SK-N-SH (cell line): Measurements from ENCODE around the gene CPEB2. TPM values are rescaled to one million over a fixed set of nuclear protein-coding genes. Genes with fewer than 3 reads are reported as not detected.

ENCODE experiments used
- CTCF ChIA-PET: fragments of 300-600, 350-600 bp; formaldehyde crosslinking; extraction: SDS; loops from one replicate; lab custom pipeline; 2021; lab: Yijun Ruan, JAX
- POLR2A ChIA-PET: fragments of 350-600 bp; sonication (Branson Sonifier 250); formaldehyde crosslinking; extraction: SDS; loops from one replicate; lab custom pipeline; 2020; ENCODE audit warnings: antibody characterized with exemption, inconsistent platforms; lab: Yijun Ruan, JAX
- DNase-seq: peaks from one replicate; pipeline ENCODE4 v3.0.0; 2012
- H2AFZ ChIP-seq: fragments of 200-600 bp; sonication (generic); 2 replicates; pipeline ENCODE4 v1.8.1; 2016; ENCODE audit warnings: antibody characterized with exemption, mild to moderate bottlenecking, low read depth
- H3F3A ChIP-seq: fragments of 200-600 bp; sonication (generic); replicated peaks from 2 replicates; pipeline ENCODE3; 2016; ENCODE audit warnings: antibody characterized with exemption, mild to moderate bottlenecking; ENCODE audit not compliant: insufficient read depth
- H3K27ac ChIP-seq, 2 experiments: fragments of 200-500 bp in 1 of 2; fragments of 200-600 bp in 1 of 2; sonication (Bioruptor generic) in 1 of 2; sonication (generic), shearing (Covaris generic) in 1 of 2; 2 replicates each; pipeline versions ENCODE4 v1.5.1 to v1.6.1; 2014 to 2016; ENCODE audit warnings: low read depth in 2 of 2, inconsistent platforms in 1 of 2, low read length in 1 of 2, mild to moderate bottlenecking in 1 of 2, mixed read lengths in 1 of 2
- H3K27me3 ChIP-seq: fragments of 200-600 bp; sonication (generic), shearing (Covaris generic); 2 replicates; pipeline ENCODE4 v1.6.1; 2016; ENCODE audit warnings: mixed run types; ENCODE audit not compliant: insufficient read depth
- H3K36me3 ChIP-seq, 2 experiments: fragments of 200-500 bp in 1 of 2; fragments of 200-600 bp in 1 of 2; sonication (Bioruptor generic) in 1 of 2; sonication (generic) in 1 of 2; replicated peaks in 1 of 2; 2 replicates each; pipeline versions ENCODE3 to v1.5.1; 2014 to 2016; ENCODE audit warnings: low read length in 1 of 2, mild to moderate bottlenecking in 1 of 2; ENCODE audit not compliant: insufficient read depth in 2 of 2, control insufficient read depth in 1 of 2
- H3K4me1 ChIP-seq, 2 experiments: fragments of 200-500 bp in 1 of 2; fragments of 200-600 bp in 1 of 2; sonication (Bioruptor generic) in 1 of 2; sonication (generic), shearing (Covaris generic) in 1 of 2; 2 replicates each; pipeline versions ENCODE4 v1.5.1 to v1.6.1; 2014 to 2016; ENCODE audit warnings: low read depth in 1 of 2, low read length in 1 of 2, mixed run types in 1 of 2; ENCODE audit not compliant: insufficient read depth in 2 of 2, control insufficient read depth in 1 of 2
- H3K4me2 ChIP-seq: fragments of 200-600 bp; sonication (generic), shearing (Covaris generic); 2 replicates; pipeline ENCODE4 v1.6.1; 2017; ENCODE audit warnings: mixed run types
- H3K4me3 ChIP-seq, 2 experiments: fragments of 200-500 bp in 1 of 2; fragments of 200-600 bp in 1 of 2; sonication (Bioruptor generic) in 1 of 2; sonication (generic), shearing (Covaris generic) in 1 of 2; 2 replicates each; pipeline versions ENCODE4 v1.5.1 to v1.8.1; 2014 to 2016; ENCODE audit warnings: low read depth in 2 of 2, inconsistent platforms in 1 of 2, low read length in 1 of 2, mild to moderate bottlenecking in 1 of 2, mixed read lengths in 1 of 2, moderate library complexity in 1 of 2
- H3K79me2 ChIP-seq: fragments of 200-600 bp; sonication (generic); 2 replicates; pipeline ENCODE4 v1.8.1; 2017; ENCODE audit warnings: mild to moderate bottlenecking; ENCODE audit not compliant: insufficient read depth
- H3K9ac ChIP-seq: fragments of 200-600 bp; sonication (generic); 2 replicates; pipeline ENCODE4 v1.6.1; 2017; ENCODE audit warnings: mixed run types
- H3K9me2 ChIP-seq: fragments of 200-600 bp; sonication (generic); 2 replicates; pipeline ENCODE4 v1.6.1; 2017; ENCODE audit warnings: mixed run types
- H3K9me3 ChIP-seq: fragments of 200-600 bp; sonication (generic); 2 replicates; pipeline ENCODE4 v1.6.1; 2017; ENCODE audit warnings: mixed run types, mild to moderate bottlenecking, moderate library complexity
- H4K20me1 ChIP-seq: fragments of 200-600 bp; sonication (generic); 2 replicates; pipeline ENCODE4 v1.6.1; 2017; ENCODE audit warnings: mild to moderate bottlenecking, mixed run types; ENCODE audit not compliant: insufficient read depth
- ELF1 ChIP-seq: IDR thresholded peaks from 2 replicates; pipeline ENCODE4 v1.4.0; 2012
- EZH2phosphoT487 ChIP-seq: fragments of 200-600 bp; sonication (generic); IDR thresholded peaks from 2 replicates; pipeline ENCODE4 v1.6.1; 2017; ENCODE audit warnings: low read depth, mixed run types, mild to moderate bottlenecking, antibody characterized with exemption, moderate library complexity, borderline replicate concordance
- FOSL2 ChIP-seq: IDR thresholded peaks from 2 replicates; pipeline ENCODE4 v1.4.0; 2012; ENCODE audit warnings: low read depth, mild to moderate bottlenecking, moderate library complexity, borderline replicate concordance
- FOXJ3 ChIP-seq: sonication (generic); formaldehyde crosslinking; IDR thresholded peaks from 2 replicates; pipeline ENCODE4 v1.5.1; 2020; ENCODE audit warnings: mild to moderate bottlenecking, missing genetic modification reagents
- GABPA ChIP-seq: IDR thresholded peaks from 2 replicates; pipeline ENCODE4 v1.4.0; 2012; ENCODE audit warnings: low read depth, mild to moderate bottlenecking
- JUND ChIP-seq: IDR thresholded peaks from 2 replicates; pipeline ENCODE4 v1.4.0; 2012
- MEF2A ChIP-seq: IDR thresholded peaks from 2 replicates; pipeline ENCODE4 v1.4.0; 2012; ENCODE audit warnings: low read depth, borderline replicate concordance
- RCOR1 ChIP-seq: fragments of 150-350 bp; IDR thresholded peaks from 2 replicates; pipeline ENCODE4 v1.6.1; 2017; ENCODE audit warnings: antibody characterized with exemption, low read length
- SIN3A ChIP-seq: IDR thresholded peaks from 2 replicates; pipeline ENCODE4 v1.6.1; 2012; ENCODE audit warnings: low read depth, mild to moderate bottlenecking, low read length, moderate library complexity, borderline replicate concordance
- SMC3 ChIP-seq: IDR thresholded peaks from 2 replicates; pipeline ENCODE4 v1.6.1; 2012; ENCODE audit warnings: low read depth, low read length, improper control_type of control experiment
- TAF1 ChIP-seq: IDR thresholded peaks from 2 replicates; pipeline ENCODE4 v1.6.1; 2012; ENCODE audit warnings: low read depth, mild to moderate bottlenecking, low read length, moderate library complexity, borderline replicate concordance
- TCF12 ChIP-seq: IDR thresholded peaks from 2 replicates; pipeline ENCODE4 v1.4.0; 2012
- YY1 ChIP-seq: IDR thresholded peaks from 2 replicates; pipeline ENCODE4 v1.4.0; 2012; ENCODE audit warnings: low read depth, mild to moderate bottlenecking
- WGBS: methylation state at CpG from one replicate; pipeline ENCODE4 v1.1.6; 2017; ENCODE audit warnings: low lambda C conversion rate; 5-methylcytosine and 5-hydroxymethylcytosine counted together
- polyA plus RNA-seq, 3 experiments: library from polyadenylated mRNA; depleted of rRNA; stranded (reverse); fragments of >200 nt; gene quantifications; 2 replicates each; pipeline ENCODE4 v1.2.3, GENCODE V29; 2012
- TF ChIP-seq, protein P1 (sequence below): IDR thresholded peaks from 2 replicates; pipeline ENCODE4; 2012
- TF ChIP-seq, protein P2 (sequence below): fragments of 200-600 bp; sonication (generic); IDR thresholded peaks from 2 replicates; pipeline ENCODE4 v1.6.1; 2017; ENCODE audit warnings: antibody characterized with exemption, mild to moderate bottlenecking, moderate library complexity

The CPEB2 gene
- polyA plus RNA-seq, 1 of the 3 experiments (the other 2 are of a cell fraction), result 2.1 TPM

DNA sequence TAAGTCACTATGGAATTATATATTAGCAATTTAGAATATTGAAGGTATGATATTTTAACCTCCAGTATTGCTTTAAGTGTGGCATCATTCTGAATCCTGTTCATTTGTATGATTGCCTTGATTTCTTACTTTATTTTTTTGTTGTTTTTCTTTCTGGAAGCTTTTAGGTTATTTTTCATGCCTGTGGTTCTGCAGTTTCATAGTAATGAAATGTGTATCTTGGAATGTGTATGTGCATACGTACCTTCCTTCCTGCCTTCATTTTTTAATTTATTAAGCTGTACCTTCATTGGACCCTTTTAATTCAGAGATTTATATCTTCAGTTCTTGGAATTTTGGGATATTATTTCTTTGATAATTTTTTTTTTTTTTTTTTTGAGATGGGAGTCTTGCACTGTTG lies 22.1 kb downstream of the CPEB2 start:
- DNase-seq, result no peak
- peaks cover 6% of the 10 kb centered on the region for H3F3A ChIP-seq
- WGBS, result 7% methylated on average over 1 of the region's 1 CpG
- H3K4me1 ChIP-seq, result peaks cover 9 to 19% of the 10 kb centered on the region in 2 experiments; a peak in 3 of 4 replicates
- CTCF ChIA-PET, result interaction anchor here (0.7 to 1.2 kb wide), 2 partner anchors 20 to 775 kb away, joined by 3 to 4 read pairs; no protein-coding TSS in a partner anchor
- peaks cover 14 to 46% of the 10 kb centered on the region in 2 experiments for H3K36me3 ChIP-seq
- POLR2A ChIA-PET, result no interaction called here
- no peaks in the 10 kb centered on the region for H3K27me3 ChIP-seq
- peaks cover 4% of the 10 kb centered on the region for H3K9me3 ChIP-seq
- no peaks in the 10 kb centered on the region for H3K9me2 ChIP-seq
- H3K9ac ChIP-seq, result no peak overlapping the region
- no peak overlapping the region for H3K4me3 ChIP-seq
- H2AFZ ChIP-seq, result no peak overlapping the region
- no peak overlapping the region for H3K4me2 ChIP-seq
- no peak overlapping the region for H3K27ac ChIP-seq
- TF ChIP-seq GABPA, result no peak
- TF ChIP-seq ELF1, result no peak
- TF ChIP-seq TCF12, result no peak
- TF ChIP-seq EZH2phosphoT487, result no peak
- no peak for TF ChIP-seq RCOR1
- no peak for TF ChIP-seq YY1
- TF ChIP-seq MEF2A, result no peak
- no peak for TF ChIP-seq JUND
- TF ChIP-seq TAF1, result no peak
- no peak for TF ChIP-seq SMC3
- TF ChIP-seq, protein P1, sequence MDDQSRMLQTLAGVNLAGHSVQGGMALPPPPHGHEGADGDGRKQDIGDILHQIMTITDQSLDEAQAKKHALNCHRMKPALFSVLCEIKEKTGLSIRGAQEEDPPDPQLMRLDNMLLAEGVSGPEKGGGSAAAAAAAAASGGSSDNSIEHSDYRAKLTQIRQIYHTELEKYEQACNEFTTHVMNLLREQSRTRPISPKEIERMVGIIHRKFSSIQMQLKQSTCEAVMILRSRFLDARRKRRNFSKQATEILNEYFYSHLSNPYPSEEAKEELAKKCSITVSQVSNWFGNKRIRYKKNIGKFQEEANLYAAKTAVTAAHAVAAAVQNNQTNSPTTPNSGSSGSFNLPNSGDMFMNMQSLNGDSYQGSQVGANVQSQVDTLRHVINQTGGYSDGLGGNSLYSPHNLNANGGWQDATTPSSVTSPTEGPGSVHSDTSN, result no peak
- TF ChIP-seq, protein P2, sequence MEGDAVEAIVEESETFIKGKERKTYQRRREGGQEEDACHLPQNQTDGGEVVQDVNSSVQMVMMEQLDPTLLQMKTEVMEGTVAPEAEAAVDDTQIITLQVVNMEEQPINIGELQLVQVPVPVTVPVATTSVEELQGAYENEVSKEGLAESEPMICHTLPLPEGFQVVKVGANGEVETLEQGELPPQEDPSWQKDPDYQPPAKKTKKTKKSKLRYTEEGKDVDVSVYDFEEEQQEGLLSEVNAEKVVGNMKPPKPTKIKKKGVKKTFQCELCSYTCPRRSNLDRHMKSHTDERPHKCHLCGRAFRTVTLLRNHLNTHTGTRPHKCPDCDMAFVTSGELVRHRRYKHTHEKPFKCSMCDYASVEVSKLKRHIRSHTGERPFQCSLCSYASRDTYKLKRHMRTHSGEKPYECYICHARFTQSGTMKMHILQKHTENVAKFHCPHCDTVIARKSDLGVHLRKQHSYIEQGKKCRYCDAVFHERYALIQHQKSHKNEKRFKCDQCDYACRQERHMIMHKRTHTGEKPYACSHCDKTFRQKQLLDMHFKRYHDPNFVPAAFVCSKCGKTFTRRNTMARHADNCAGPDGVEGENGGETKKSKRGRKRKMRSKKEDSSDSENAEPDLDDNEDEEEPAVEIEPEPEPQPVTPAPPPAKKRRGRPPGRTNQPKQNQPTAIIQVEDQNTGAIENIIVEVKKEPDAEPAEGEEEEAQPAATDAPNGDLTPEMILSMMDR, result no peak
- TF ChIP-seq FOSL2, result no peak
- no peaks in the 10 kb centered on the region; the same call in 1 of the 2 replicates for H4K20me1 ChIP-seq
- peaks cover 71% of the 10 kb centered on the region for H3K79me2 ChIP-seq

DNA sequence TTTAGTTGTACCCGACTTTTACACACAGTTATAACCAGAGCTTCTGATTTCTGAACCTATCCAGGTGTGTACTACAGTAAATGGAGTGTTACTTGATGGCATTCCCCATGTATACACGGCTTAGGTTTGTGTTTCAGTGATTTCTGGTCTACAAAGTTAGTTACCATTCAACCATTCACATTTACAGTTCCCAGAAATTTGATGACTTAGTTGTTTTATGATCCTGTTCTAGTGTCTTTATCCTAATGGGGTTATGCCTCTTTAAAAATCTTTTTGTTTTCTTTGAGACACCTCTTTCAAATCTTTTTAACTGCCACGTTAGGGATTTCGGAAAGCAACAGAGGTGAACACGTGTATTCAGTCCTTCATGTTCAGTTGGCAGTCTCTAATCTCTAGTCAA lies 23.4 kb downstream of the CPEB2 start:
- Histone ChIP-seq H3K36me3 (peaks cover 7 to 48% of the 10 kb centered on the region in 2 experiments), H3K9me3 (peaks cover 4% of the 10 kb centered on the region), H3K4me2 (no peak overlapping the region), H3K27ac (no peak overlapping the region), H3K4me1 (peaks cover 0 to 10% of the 10 kb centered on the region in 2 experiments; a peak in 3 of 4 replicates), H2AFZ (no peak overlapping the region), H3K79me2 (peaks cover 76% of the 10 kb centered on the region), H3K9ac (no peak overlapping the region), H3K27me3 (no peaks in the 10 kb centered on the region), H4K20me1 (no peaks in the 10 kb centered on the region; the same call in 1 of the 2 replicates), H3F3A (peaks cover 6% of the 10 kb centered on the region), H3K4me3 (no peak overlapping the region), H3K9me2 (no peaks in the 10 kb centered on the region)
- ChIA-PET CTCF (interaction anchor here (1.1 kb wide), 1 partner anchor 1370 kb away, joined by 3 read pairs; no protein-coding TSS in a partner anchor), POLR2A (no interaction called here)
- DNase-seq, result no peak
- WGBS, result 93% methylated on average over 5 of the region's 5 CpGs
- TF ChIP-seq FOXJ3 (no peak), SIN3A (no peak)
